Islet of Langerhans (tissue), 1 donor: ENCODE results near the gene MRPL42.
A peak's percentile ranks its signal among the peaks of the same experiment; 100 is the strongest.
"Not testable (repeated sequence)": the region's sequence is repeated elsewhere in the genome, so short reads cannot be mapped to it uniquely, and the experiment has no call there.

Experiments
- FAIRE-seq: peaks from one replicate; lab custom pipeline; 2011; peaks lifted over from hg19 to GRCh38; lab: Jason Lieb, UNC

The MRPL42 gene

GRCh38 chr12:93467351-93468007 is at the start of gene MRPL42:
MRPL42 (plus strand) TSS chr12:93467514; CDS start chr12:93469286, 1,772 bp downstream.
- FAIRE-seq, result no peak

DNA sequence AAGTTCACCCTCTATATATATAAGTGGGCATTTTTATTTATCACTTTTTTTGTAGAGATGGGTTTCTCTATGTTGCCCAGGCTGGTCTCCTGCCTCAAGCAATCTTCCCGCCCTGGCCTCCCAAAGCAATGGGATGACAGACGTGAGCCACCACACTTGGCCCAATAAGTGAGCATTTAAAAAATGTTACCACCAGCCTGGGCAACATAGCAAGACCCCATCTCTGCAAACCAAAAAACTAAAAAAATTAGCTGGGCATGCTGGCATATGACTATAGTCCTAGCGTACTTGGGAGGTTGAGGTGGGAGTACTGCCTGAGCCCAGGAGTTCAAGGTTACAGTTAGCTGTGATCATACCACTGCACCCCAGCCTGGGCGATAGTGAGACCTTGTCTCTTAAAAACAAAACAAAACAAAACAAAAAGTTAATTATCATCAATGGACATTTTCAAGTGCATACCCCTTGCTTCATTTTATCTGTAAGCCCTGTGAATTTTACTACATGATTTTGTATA is 49.3 kb upstream of the MRPL42 start:
- no peak for FAIRE-seq

GRCh38 chr12:93419388-93420034 is 47.8 kb upstream of the MRPL42 start:
- peak; percentile 95 for FAIRE-seq

DNA sequence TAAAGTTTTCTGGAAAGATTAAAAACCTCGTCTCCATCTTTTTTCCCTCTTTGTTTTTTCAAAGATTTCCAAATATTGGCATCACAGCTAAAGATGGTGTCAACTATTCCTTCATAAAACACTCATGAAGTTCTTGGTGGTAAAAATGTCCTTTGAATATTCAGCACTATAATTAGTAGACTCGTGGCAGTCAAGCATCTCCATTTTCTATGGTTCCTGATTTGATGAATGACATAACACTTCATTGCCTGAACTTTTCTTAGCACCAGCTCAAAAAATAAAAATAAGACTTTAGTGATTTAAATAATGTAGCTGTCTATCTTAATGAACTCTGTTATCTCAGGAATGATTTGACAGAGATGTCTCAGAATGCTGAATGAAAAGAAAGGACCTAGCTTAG is 45.3 kb upstream of the MRPL42 start:
- FAIRE-seq, result no peak

GRCh38 chr12:93425736-93426411 is 41.4 kb upstream of the MRPL42 start:
- FAIRE-seq, result no peak

DNA sequence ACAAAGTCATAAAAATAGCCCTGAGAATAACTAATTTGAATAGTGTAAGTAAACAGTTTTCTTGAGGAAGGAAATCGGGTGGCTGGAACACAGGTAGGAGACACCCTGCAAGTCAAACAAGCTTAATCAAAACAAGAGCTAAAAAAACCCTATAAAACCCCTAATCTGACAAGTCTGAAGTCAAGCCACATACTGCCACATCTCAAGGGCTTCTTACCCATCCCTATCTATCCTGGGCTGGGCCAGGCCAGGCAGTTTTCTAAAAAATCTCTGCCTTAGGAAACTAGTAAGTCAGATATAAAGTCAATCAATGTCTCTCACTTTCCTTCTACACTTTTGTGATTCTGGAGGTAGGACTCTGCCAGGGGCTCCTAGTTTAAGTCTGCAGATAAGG is 40.9 kb upstream of the MRPL42 start:
- FAIRE-seq, result no peak

GRCh38 chr12:93427779-93428564 is 39.3 kb upstream of the MRPL42 start:
- no peak for FAIRE-seq

GRCh38 chr12:93429448-93429847 is 37.9 kb upstream of the MRPL42 start:
- FAIRE-seq, result no peak

GRCh38 chr12:93429852-93430251 is 37.5 kb upstream of the MRPL42 start:
- FAIRE-seq, result no peak

GRCh38 chr12:93430280-93430679 is 37.0 kb upstream of the MRPL42 start:
- FAIRE-seq, result no peak

DNA sequence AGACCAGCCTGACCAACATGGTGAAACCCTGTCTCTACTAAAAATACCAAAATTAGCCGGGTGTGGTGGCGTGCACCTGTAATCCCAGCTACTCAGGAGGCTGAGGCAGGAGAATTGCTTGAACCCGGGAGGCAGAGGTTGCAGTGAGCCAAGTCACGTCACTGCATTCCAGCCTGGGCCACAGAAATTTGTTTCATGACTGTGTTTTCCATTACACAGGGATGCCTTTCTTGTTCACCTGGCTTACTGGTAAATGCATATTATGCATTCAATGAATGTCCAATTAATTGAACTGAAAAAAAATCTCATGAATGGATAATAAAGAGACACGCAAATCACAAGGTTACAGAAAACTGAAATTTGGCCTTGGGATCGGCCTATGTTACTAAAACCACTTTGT is 35.3 kb upstream of the MRPL42 start:
- not testable (repeated sequence) for FAIRE-seq

- FAIRE-seq, result no peak
These were observed 33.0 kb upstream of the MRPL42 start for GRCh38 chr12:93434256-93434865.

DNA sequence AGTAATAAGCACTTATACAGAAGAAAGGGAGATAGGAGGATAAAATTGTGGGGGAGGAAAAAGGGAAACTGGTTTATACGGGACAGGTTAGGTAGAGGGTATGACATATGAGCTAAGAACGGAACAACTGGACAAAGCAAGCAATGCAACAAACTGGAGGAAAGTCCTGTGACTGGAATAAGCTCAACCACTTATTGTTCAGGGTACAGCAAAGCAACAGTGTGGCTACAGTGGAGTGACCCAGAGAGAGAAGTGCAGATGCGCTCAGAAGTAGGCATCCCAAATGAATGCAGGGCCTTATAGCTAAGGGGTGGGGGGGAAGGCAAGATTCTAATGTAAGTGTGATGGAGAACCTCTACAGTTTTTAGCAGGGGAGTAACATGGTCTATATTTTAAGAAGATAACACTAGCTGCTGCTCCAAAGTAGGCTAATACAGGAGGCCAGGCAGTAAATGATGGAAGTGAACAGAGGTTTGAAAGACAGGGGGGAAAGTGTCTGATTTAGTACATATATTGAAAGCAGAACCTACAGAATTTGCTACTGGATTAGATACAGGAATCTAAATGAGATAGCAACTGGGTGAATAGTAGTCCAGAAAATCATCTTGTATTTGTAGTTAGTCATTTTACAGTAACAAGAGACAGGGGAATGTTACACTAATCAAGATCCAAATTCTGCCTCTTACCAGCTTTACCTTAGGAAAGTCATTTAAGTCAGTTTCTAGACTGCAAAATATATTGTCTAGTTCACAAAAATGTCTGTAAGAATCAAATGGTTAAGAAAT is 28.9 kb upstream of the MRPL42 start:
- FAIRE-seq, result no peak

DNA sequence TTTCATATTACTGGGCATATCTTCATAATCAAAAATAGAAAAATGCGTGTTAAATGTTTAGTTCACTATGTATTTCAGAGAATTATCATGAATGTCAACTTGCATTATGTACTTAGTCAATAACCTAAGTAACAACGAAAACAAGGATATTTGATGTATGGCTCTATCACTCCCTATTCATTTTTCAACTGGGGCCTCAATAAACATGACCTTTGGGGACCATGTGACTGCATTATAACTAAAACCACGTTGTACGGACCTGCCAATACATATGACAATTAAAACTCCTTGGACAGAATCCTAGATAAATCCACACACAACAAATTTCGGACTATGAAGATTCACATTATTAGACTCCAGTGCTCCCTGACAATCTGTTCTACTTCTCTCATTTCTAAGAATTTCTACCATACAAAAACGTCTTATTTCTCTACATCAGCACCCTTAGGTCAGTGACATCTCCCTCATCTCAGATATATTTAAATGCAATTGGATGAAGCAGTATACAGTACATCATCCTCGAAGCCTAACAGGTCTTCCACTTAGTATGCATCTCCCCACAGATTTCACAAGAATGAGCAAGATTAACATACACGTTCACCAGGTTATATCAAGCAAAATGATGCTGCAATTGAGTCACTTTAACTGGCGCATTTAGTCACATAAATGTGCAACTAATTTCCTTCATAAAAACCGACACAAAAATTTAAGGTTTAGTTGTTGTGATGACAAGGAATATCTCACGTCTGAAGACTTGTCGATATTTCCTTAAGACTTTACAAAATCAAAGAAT is 27.1 kb upstream of the MRPL42 start:
- FAIRE-seq, result no peak

DNA sequence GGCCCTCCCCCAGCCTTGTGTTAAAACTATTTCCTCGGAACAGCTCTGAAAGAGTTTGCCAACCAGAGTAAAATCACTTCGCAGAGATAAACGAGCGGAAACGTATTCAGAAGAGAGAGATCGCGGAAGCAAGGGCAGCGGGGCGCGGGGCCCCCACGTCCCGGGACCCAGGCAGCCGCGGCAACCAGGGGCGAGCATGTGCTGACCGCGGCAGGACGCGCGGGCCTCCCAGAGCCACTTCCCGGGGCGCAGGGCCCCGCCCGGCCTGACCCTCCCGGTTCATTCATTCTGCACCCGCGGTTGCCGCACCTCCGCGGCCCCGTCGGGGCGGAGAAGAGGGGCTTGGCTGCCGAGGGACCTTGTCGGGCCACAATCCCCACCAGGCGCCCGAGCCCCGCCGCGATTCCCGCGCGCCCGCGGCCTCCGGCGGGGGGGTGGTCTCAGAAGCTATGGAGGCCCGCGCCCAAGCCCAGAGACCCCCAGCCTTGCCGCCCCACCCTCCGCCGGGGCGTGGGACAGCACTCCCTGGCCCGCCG is 26.2 kb upstream of the MRPL42 start:
- FAIRE-seq, result no peak

GRCh38 chr12:93441617-93442410 is 25.5 kb upstream of the MRPL42 start, which contains the start of gene UBE2N:
UBE2N (minus strand) TSS chr12:93441947; CDS start chr12:93441884, 63 bp downstream.
- no peak for FAIRE-seq

DNA sequence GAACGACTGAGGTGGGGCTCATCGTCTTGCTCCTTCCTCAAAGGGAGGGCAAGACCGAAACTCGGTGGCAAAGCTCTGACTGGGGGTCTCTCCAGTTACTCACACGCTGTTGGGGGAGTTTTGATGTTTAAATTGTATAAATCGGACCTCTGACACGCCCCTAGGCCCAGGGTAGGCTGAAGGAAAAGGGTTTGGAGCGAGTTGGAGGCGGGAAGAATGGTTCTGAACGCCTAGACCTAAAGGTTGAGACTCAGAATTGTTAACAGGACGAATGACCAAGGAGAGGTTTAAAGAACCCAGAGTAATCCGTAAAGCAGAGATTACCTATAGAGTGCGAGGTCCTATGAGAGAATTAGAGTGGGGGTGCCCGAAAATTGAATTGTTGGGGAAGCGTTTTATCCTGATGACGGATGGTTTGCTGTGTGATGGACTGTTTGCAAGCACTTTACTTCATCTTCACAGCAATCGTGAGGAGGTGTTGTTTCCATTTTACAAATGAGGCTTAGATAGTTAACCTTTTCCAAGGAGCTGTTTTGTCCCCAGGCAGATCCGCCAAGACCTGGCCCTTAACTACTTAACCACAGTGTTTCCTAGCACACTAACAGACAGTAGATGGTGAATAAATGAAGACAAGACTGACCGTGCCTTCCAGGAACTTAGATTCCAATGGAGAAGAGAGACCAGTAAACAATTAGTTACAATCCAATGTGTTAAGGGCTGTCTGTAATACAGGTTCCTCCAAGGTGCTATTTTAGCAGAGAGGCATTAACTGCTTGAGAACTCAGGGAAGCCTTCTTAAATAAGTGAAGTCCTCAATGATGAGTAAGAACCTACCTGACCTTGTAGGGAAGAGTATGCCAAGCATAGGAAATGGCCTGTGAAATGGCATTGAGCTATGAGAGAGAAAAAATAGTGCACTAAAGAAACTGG is 24.6 kb upstream of the MRPL42 start:
- no peak for FAIRE-seq

GRCh38 chr12:93443576-93443975 is 23.7 kb upstream of the MRPL42 start:
- no peak for FAIRE-seq
